Measurements from ENCODE around the gene CCDC85B. TPM values are rescaled to one million over a fixed set of nuclear protein-coding genes. Genes with fewer than 3 reads are reported as not detected.

The CCDC85B gene
- total RNA-seq, 1 donor from 2014 or later, result 29.7 TPM

DNA sequence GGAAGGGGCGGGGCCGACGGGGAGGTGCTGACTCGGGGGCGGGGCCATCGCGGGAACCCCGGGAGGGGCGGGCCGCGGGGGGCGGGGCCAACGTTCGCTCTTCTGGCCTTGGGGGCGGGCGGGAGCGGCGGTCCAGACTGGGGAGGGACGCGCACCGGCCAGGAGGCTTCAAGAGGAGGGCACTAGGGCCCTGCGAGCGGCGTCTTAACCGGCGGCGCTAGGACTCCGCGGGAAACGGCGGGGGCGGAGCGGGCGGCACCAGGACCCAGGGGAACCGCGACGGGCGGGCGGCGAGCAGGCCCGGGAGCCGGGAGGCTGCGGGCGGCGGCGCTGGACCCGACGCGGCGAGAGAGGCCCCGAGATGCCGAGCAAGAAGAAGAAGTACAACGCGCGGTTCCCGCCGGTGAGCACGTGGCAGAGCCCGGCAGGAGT, 28.7 kb downstream of the CCDC85B start, which contains the start of gene DRAP1:
TSS of gene DRAP1 (plus strand) at position 286 of the 432 bp plus-strand sequence. CDS start at position 362, 76 bp downstream.
- H3K36me3 ChIP-seq (ENCODE audit: control insufficient read depth, insufficient read depth, low read length), result peaks cover 10% of the 10 kb centered on the region
- no peaks in the 10 kb centered on the region for H3K27me3 ChIP-seq (ENCODE audit: control insufficient read depth, insufficient read depth, low read length)
- TF ChIP-seq, protein P1, sequence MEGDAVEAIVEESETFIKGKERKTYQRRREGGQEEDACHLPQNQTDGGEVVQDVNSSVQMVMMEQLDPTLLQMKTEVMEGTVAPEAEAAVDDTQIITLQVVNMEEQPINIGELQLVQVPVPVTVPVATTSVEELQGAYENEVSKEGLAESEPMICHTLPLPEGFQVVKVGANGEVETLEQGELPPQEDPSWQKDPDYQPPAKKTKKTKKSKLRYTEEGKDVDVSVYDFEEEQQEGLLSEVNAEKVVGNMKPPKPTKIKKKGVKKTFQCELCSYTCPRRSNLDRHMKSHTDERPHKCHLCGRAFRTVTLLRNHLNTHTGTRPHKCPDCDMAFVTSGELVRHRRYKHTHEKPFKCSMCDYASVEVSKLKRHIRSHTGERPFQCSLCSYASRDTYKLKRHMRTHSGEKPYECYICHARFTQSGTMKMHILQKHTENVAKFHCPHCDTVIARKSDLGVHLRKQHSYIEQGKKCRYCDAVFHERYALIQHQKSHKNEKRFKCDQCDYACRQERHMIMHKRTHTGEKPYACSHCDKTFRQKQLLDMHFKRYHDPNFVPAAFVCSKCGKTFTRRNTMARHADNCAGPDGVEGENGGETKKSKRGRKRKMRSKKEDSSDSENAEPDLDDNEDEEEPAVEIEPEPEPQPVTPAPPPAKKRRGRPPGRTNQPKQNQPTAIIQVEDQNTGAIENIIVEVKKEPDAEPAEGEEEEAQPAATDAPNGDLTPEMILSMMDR (IDR thresholded peaks at IDR 0.05; ENCODE audit: insufficient read depth, low read length, severe bottlenecking), result no peak
- peak within 1 kb of the TSS; percentile 86 for H3K4me3 ChIP-seq (ENCODE audit: low read depth, low read length)
- no peak for FAIRE-seq
- peak; percentile 84 for DNase-seq (ENCODE audit: low read depth)

DNA sequence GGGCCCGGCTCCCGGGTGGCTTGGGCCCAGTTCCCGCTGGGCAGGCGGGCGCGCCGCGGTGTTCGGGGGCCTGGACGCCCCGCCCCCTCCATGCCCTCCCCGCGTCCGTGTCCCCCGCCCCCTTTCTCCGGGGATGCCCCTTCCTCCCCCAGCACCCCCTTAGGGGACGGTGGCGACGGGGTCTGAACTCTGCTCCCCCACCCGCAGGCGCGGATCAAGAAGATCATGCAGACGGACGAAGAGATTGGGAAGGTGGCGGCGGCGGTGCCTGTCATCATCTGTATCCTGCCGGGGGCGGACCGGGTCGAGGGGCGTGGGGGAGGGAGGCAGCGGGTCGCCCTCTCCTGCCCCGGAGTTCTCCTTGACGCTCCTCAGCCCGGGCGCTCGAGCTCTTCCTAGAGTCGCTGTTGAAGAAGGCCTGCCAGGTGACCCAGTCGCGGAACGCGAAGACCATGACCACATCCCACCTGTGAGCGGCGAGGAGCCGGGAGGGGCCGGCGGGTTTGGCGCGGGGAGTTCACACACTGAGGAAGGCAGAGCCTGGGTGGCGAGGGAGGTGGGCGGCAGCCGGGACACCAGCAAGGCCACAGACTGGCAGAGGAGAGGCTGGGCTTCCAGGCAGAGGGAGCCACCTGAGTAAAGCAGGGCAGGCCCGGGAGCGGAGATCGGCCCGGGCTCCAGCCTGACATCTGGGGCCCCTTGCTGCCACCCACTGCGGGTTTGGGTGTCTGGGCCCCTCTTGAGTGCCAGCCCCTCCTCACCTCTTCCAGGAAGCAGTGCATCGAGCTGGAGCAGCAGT, 29.3 kb downstream of the CCDC85B start:
- TF ChIP-seq, protein P1 (IDR thresholded peaks at IDR 0.05; ENCODE audit: insufficient read depth, low read length, severe bottlenecking), result no peak
- Histone ChIP-seq H3K4me3 (ENCODE audit: low read depth, low read length) (peak overlapping the region; percentile 86), H3K36me3 (ENCODE audit: control insufficient read depth, insufficient read depth, low read length) (peaks cover 10% of the 10 kb centered on the region), H3K27me3 (ENCODE audit: control insufficient read depth, insufficient read depth, low read length) (no peaks in the 10 kb centered on the region)
- no peak for FAIRE-seq
- DNase-seq (ENCODE audit: low read depth), result no peak

DNA sequence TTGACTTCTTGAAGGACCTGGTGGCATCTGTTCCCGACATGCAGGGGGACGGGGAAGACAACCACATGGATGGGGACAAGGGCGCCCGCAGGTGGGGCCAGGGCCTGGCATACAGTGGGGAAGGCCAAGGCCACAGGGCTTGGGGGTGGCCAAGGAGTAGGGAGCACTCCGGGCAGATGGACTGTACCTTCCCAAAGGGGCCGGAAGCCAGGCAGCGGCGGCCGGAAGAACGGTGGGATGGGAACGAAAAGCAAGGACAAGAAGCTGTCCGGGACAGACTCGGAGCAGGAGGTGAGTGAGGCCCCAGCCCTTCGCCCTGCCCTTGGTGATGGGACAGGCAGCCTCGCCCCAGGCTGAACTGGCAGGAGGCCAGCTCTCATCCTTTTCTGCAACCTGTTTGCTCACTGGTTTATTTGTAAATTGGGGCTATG, 29.9 kb downstream of the CCDC85B start:
- Histone ChIP-seq H3K36me3 (ENCODE audit: control insufficient read depth, insufficient read depth, low read length) (peaks cover 10% of the 10 kb centered on the region), H3K27me3 (ENCODE audit: control insufficient read depth, insufficient read depth, low read length) (no peaks in the 10 kb centered on the region), H3K4me3 (ENCODE audit: low read depth, low read length) (peak overlapping the region; percentile 86)
- FAIRE-seq, result no peak
- no peak for DNase-seq (ENCODE audit: low read depth)
- TF ChIP-seq, protein P1 (IDR thresholded peaks at IDR 0.05; ENCODE audit: insufficient read depth, low read length, severe bottlenecking), result no peak

DNA sequence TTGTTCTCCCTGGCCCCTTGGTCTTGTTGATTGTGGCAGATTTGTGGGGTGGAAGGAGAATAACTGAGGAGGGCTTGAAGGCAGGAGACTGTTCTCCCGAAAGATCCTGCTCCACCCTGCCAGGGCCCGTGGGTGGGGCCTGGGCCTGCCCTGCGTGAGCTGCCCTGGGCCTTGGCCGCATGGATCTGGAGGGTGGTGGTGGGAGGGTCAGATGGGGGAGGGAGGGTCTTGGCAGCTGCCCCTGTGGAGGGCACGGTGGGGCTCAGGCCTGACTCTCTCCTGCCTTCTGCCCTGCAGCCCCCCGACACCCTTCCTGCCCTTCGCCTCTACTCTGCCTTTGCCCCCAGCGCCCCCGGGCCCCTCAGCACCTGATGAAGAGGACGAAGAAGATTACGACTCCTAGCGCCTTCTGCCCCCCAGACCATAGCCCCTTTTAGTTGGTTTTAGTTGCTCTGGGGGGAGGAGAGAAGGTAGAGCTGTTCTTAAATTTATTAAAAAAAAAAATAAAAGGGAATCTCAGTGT, 30.6 kb downstream of the CCDC85B start:
- TF ChIP-seq, protein P1 (IDR thresholded peaks at IDR 0.05; ENCODE audit: insufficient read depth, low read length, severe bottlenecking), result no peak
- Histone ChIP-seq H3K4me3 (ENCODE audit: low read depth, low read length) (no peak overlapping the region), H3K27me3 (ENCODE audit: control insufficient read depth, insufficient read depth, low read length) (no peaks in the 10 kb centered on the region), H3K36me3 (ENCODE audit: control insufficient read depth, insufficient read depth, low read length) (peaks cover 10% of the 10 kb centered on the region)
- DNase-seq (ENCODE audit: low read depth), result no peak
- no peak for FAIRE-seq

DNA sequence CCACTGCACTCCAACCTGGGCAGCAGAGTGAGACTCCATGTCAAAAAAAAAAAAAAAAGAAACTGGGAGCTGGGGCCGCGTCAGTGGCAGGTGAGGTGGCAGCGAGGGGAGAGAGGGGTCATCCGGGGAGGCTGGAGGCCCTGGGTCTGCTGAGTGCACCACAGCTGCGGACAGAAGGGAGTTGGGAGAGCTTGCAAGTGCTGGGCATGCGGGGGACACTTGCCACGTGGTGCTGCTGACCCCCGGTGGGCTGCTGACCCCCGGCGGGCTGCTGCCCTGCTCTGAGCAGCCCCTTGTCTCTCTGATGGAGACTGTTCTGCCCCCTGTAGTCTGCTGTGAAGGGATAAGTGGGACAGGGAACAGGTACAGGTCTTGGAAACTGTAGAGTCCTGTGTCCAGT, 31.4 kb downstream of the CCDC85B start:
- DNase-seq (ENCODE audit: low read depth) (no peak), FAIRE-seq (no peak)
- TF ChIP-seq, protein P1 (IDR thresholded peaks at IDR 0.05; ENCODE audit: insufficient read depth, low read length, severe bottlenecking), result no peak
- H3K4me3 ChIP-seq (ENCODE audit: low read depth, low read length), result no peak overlapping the region
- no peaks in the 10 kb centered on the region for H3K27me3 ChIP-seq (ENCODE audit: control insufficient read depth, insufficient read depth, low read length)
- H3K36me3 ChIP-seq (ENCODE audit: control insufficient read depth, insufficient read depth, low read length), result peaks cover 10% of the 10 kb centered on the region
